ENCODE measurements around the gene ASB18. TPM values are rescaled to one million over a fixed set of nuclear protein-coding genes. Genes with fewer than 3 reads are reported as not detected.
A peak's percentile ranks its signal among the peaks of the same experiment; 100 is the strongest.

The ASB18 gene
- total and polyA plus RNA-seq, 2 of the 8 experiments (the other 6 are each of a cell fraction or from before 2014, with no cell fraction given), result not detected

DNA sequence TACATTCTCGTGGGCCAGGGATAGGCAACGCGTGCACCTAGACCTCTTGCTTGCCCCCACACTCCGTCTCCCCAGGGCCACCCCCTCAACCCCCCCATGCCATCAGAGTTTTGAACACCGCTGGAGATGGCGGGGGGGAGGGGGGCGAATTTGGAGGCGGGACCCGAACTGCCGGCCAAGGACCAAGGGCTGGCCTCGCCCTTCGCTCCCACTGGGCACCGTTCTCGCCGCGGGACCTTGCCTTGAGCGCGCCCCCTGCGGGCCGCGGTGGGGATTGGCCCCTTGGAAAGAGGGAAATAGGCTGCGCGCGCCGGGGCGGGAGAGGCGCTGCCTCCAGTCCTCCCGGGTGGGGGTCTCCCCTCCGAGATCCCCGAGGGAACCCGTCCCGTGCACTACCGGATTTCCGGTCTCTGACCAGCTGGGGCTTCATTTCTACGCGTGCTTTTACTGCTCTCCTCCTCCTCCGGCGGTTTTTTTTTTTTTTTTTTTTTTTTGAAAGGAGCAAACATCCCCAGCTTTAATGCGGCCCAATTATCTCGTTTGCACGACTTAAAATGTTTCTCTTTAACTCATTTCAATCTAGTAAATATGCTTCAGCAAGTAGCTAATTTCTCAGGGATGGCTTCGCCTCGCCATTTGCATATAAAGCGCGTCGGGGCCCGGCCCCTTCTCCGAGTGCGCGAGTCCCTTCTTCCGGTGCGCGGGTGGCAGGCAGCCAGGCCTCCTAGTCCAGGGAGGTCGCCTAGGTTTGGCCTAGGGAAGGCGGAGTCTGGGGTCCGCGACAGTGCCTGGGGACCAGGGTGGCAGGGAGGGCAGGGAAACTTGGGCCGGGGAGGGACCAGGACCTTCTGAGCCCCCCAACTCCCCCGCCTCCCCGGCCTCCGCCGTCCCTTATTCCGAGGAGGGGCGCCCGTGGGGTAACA is 86.0 kb downstream of the ASB18 start (continued):
- TF ChIP-seq, protein P1, sequence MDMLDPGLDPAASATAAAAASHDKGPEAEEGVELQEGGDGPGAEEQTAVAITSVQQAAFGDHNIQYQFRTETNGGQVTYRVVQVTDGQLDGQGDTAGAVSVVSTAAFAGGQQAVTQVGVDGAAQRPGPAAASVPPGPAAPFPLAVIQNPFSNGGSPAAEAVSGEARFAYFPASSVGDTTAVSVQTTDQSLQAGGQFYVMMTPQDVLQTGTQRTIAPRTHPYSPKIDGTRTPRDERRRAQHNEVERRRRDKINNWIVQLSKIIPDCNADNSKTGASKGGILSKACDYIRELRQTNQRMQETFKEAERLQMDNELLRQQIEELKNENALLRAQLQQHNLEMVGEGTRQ (IDR thresholded peaks at IDR 0.05; ENCODE audit: low read length), result no peak
- TF ChIP-seq SIN3A (conservative IDR thresholded peaks at IDR 0.05 in 1 of 2, IDR thresholded peaks at IDR 0.05 in 1 of 2; ENCODE audit: low read depth in 1 of 2, low read length in 2 of 2), result no peak
- no peak for TF ChIP-seq CEBPB (IDR thresholded peaks at IDR 0.05; ENCODE audit: low read depth, low read length)
- TF ChIP-seq ZNF274 (IDR thresholded peaks at IDR 0.05; ENCODE audit: borderline replicate concordance, extremely low read depth, low read length), result no peak
- TF ChIP-seq, protein P2, sequence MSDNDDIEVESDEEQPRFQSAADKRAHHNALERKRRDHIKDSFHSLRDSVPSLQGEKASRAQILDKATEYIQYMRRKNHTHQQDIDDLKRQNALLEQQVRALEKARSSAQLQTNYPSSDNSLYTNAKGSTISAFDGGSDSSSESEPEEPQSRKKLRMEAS (IDR thresholded peaks at IDR 0.05), result no peak
- TF ChIP-seq, protein P3, sequence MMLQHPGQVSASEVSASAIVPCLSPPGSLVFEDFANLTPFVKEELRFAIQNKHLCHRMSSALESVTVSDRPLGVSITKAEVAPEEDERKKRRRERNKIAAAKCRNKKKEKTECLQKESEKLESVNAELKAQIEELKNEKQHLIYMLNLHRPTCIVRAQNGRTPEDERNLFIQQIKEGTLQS (IDR thresholded peaks at IDR 0.05; ENCODE audit: insufficient read depth, low read depth, low read length), result no peak
- TF ChIP-seq, protein P4, sequence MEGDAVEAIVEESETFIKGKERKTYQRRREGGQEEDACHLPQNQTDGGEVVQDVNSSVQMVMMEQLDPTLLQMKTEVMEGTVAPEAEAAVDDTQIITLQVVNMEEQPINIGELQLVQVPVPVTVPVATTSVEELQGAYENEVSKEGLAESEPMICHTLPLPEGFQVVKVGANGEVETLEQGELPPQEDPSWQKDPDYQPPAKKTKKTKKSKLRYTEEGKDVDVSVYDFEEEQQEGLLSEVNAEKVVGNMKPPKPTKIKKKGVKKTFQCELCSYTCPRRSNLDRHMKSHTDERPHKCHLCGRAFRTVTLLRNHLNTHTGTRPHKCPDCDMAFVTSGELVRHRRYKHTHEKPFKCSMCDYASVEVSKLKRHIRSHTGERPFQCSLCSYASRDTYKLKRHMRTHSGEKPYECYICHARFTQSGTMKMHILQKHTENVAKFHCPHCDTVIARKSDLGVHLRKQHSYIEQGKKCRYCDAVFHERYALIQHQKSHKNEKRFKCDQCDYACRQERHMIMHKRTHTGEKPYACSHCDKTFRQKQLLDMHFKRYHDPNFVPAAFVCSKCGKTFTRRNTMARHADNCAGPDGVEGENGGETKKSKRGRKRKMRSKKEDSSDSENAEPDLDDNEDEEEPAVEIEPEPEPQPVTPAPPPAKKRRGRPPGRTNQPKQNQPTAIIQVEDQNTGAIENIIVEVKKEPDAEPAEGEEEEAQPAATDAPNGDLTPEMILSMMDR (IDR thresholded peaks at IDR 0.05; ENCODE audit: control extremely low read depth in 1 of 3, insufficient read depth in 1 of 3, low read depth in 1 of 3, low read length in 3 of 3), result peak; percentile 80 to 95 (median 93)
- TF ChIP-seq BRCA1 (IDR thresholded peaks at IDR 0.05; ENCODE audit: low read depth, low read length), result no peak
- TF ChIP-seq SAP30 (IDR thresholded peaks at IDR 0.05; ENCODE audit: insufficient read depth, insufficient replicate concordance, low read length), result no peak
- no peak for TF ChIP-seq TEAD4 (IDR thresholded peaks at IDR 0.05; ENCODE audit: low read depth, low read length)
- no peak for TF ChIP-seq RNF2 (IDR thresholded peaks at IDR 0.05; ENCODE audit: borderline replicate concordance, low read depth, low read length, missing control alignments, poor library complexity, severe bottlenecking)
- TF ChIP-seq TAF1 (IDR thresholded peaks at IDR 0.05; ENCODE audit: low read depth, low read length), result no peak
- TF ChIP-seq SIX5 (IDR thresholded peaks at IDR 0.05; ENCODE audit: low read depth, low read length), result no peak
- TF ChIP-seq CTBP2 (IDR thresholded peaks at IDR 0.05; ENCODE audit: borderline replicate concordance, insufficient read depth, insufficient read length, low read length), result peak; percentile 82
- TF ChIP-seq TCF12 (IDR thresholded peaks at IDR 0.05; ENCODE audit: low read depth, low read length), result no peak
- TF ChIP-seq, protein P5, sequence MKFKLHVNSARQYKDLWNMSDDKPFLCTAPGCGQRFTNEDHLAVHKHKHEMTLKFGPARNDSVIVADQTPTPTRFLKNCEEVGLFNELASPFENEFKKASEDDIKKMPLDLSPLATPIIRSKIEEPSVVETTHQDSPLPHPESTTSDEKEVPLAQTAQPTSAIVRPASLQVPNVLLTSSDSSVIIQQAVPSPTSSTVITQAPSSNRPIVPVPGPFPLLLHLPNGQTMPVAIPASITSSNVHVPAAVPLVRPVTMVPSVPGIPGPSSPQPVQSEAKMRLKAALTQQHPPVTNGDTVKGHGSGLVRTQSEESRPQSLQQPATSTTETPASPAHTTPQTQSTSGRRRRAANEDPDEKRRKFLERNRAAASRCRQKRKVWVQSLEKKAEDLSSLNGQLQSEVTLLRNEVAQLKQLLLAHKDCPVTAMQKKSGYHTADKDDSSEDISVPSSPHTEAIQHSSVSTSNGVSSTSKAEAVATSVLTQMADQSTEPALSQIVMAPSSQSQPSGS (IDR thresholded peaks at IDR 0.05; ENCODE audit: low read length), result no peak

All from H1 (cell line).